SU-DHL-6 (cell line): ENCODE data around the gene AVEN.

ENCODE experiments used
- H2AFZ ChIP-seq: fragments of 200-600 bp; sonication (generic); 2 replicates; pipeline ENCODE4 v1.6.1; 2014; ENCODE audit warnings: low read depth, mild to moderate bottlenecking, moderate library complexity, mixed read lengths, antibody characterized with exemption, low read length; ENCODE audit not compliant: severe bottlenecking
- H3F3A ChIP-seq: fragments of 200-600 bp; shearing (Covaris generic); 2 replicates; pipeline ENCODE4 v1.6.0; 2016; ENCODE audit warnings: antibody characterized with exemption, mild to moderate bottlenecking; ENCODE audit not compliant: insufficient read depth
- H3K27ac ChIP-seq: fragments of 200-600 bp; sonication (generic); 2 replicates; pipeline ENCODE4 v1.5.1; 2016; ENCODE audit warnings: low read depth, mild to moderate bottlenecking, low read length, moderate library complexity, mixed read lengths
- H3K27me3 ChIP-seq: fragments of 200-600 bp; sonication (generic), shearing (Covaris generic); 2 replicates; pipeline ENCODE4 v1.6.0; 2014; ENCODE audit warnings: mild to moderate bottlenecking, low read length
- H3K36me3 ChIP-seq: fragments of 200-600 bp; sonication (generic); 2 replicates; pipeline ENCODE4 v1.6.1; 2014; ENCODE audit warnings: mild to moderate bottlenecking, low read length, mixed read lengths
- H3K4me2 ChIP-seq: fragments of 300-600, 200-600 bp; shearing (Covaris generic), sonication (generic); 2 replicates; pipeline ENCODE4 v1.6.0; 2014; ENCODE audit warnings: low read length, low read depth, mild to moderate bottlenecking; ENCODE audit not compliant: poor library complexity, severe bottlenecking
- H3K4me3 ChIP-seq: fragments of 200-600 bp; sonication (generic); 2 replicates; pipeline ENCODE4 v1.5.1; 2014; ENCODE audit warnings: antibody characterized with exemption, low read length, mild to moderate bottlenecking, mixed read lengths; ENCODE audit not compliant: insufficient read depth, poor library complexity, severe bottlenecking
- H3K79me2 ChIP-seq: fragments of 200-600 bp; sonication (generic); 2 replicates; pipeline ENCODE4 v1.6.1; 2014; ENCODE audit warnings: mild to moderate bottlenecking, low read length, moderate library complexity; ENCODE audit not compliant: insufficient read depth
- H3K9ac ChIP-seq: fragments of 200-600 bp; sonication (generic); 2 replicates; pipeline ENCODE4 v1.7.0; 2014; ENCODE audit warnings: mild to moderate bottlenecking, low read length
- H3K9me2 ChIP-seq: fragments of 200-600 bp; sonication (generic); replicated peaks from 2 replicates; pipeline ENCODE4 v1.6.1; 2014; ENCODE audit warnings: low read length; ENCODE audit not compliant: insufficient read depth
- H3K9me3 ChIP-seq: fragments of 200-600 bp; sonication (generic); 2 replicates; pipeline ENCODE4 v1.6.1; 2014; ENCODE audit warnings: low read length, mixed read lengths; ENCODE audit not compliant: insufficient read depth
- H4K20me1 ChIP-seq: fragments of 200-600 bp; sonication (generic); 2 replicates; pipeline ENCODE4 v1.6.1; 2014; ENCODE audit warnings: low read depth, mild to moderate bottlenecking, antibody characterized with exemption, low read length, moderate library complexity, mixed read lengths
- CTCF ChIP-seq: fragments of 200-600 bp; sonication (generic); IDR thresholded peaks from one replicate; pipeline ENCODE4 v1.5.1; 2017; ENCODE audit warnings: antibody characterized with exemption, mild to moderate bottlenecking, low read length, moderate library complexity; ENCODE audit not compliant: insufficient read depth, poor library complexity, severe bottlenecking
- EZH2phosphoT487 ChIP-seq: fragments of 200-600 bp; sonication (generic), shearing (Covaris generic); conservative IDR thresholded peaks from 2 replicates; pipeline ENCODE4 v1.6.1; 2018; ENCODE audit warnings: mild to moderate bottlenecking, antibody characterized with exemption, low read length, moderate library complexity, mixed read lengths

AVEN gene

GRCh38 chr15:34064438-34064837, 25.4 kb upstream of the AVEN start:
- Histone ChIP-seq H3K9ac (no peak overlapping the region), H3K79me2 (no peaks in the 10 kb centered on the region), H3K9me2 (no peaks in the 10 kb centered on the region), H3K9me3 (no peaks in the 10 kb centered on the region), H2AFZ (no peak overlapping the region), H3K27me3 (no peaks in the 10 kb centered on the region), H4K20me1 (no peaks in the 10 kb centered on the region), H3K36me3 (no peaks in the 10 kb centered on the region), H3K4me3 (no peak overlapping the region), H3F3A (no peaks in the 10 kb centered on the region), H3K4me2 (no peak overlapping the region), H3K27ac (no peak overlapping the region)
- no peak for TF ChIP-seq EZH2phosphoT487

GRCh38 chr15:34059946-34060345, 20.9 kb upstream of the AVEN start:
- H4K20me1 ChIP-seq, result no peaks in the 10 kb centered on the region
- H3K79me2 ChIP-seq, result no peaks in the 10 kb centered on the region
- H3K9ac ChIP-seq, result no peak overlapping the region
- no peaks in the 10 kb centered on the region for H3K36me3 ChIP-seq
- H3K27me3 ChIP-seq, result no peaks in the 10 kb centered on the region
- no peak overlapping the region for H2AFZ ChIP-seq
- H3K9me2 ChIP-seq, result no peaks in the 10 kb centered on the region
- no peak for TF ChIP-seq EZH2phosphoT487
- no peak for TF ChIP-seq CTCF
- H3K4me2 ChIP-seq, result no peak overlapping the region
- H3F3A ChIP-seq, result no peaks in the 10 kb centered on the region
- no peak overlapping the region for H3K27ac ChIP-seq
- no peak overlapping the region for H3K4me3 ChIP-seq
- no peaks in the 10 kb centered on the region for H3K9me3 ChIP-seq

- no peak overlapping the region for H3K27ac ChIP-seq
- no peak overlapping the region for H3K4me3 ChIP-seq
- H3K9ac ChIP-seq, result no peak overlapping the region
- TF ChIP-seq EZH2phosphoT487, result no peak
- TF ChIP-seq CTCF, result no peak
- H3K27me3 ChIP-seq, result no peaks in the 10 kb centered on the region
- no peaks in the 10 kb centered on the region for H3K9me2 ChIP-seq
- H3K4me2 ChIP-seq, result no peak overlapping the region
- H4K20me1 ChIP-seq, result no peaks in the 10 kb centered on the region
- H2AFZ ChIP-seq, result no peak overlapping the region
- no peaks in the 10 kb centered on the region for H3K36me3 ChIP-seq
- no peaks in the 10 kb centered on the region for H3K9me3 ChIP-seq
- H3F3A ChIP-seq, result no peaks in the 10 kb centered on the region
- H3K79me2 ChIP-seq, result no peaks in the 10 kb centered on the region
Measured at GRCh38 chr15:34059476-34059875, 20.5 kb upstream of the AVEN start.

- Histone ChIP-seq H3K9me3 (no peaks in the 10 kb centered on the region), H2AFZ (no peak overlapping the region), H3K27ac (no peak overlapping the region), H3K9ac (no peak overlapping the region), H3K4me2 (no peak overlapping the region), H3K4me3 (no peak overlapping the region), H3F3A (no peaks in the 10 kb centered on the region), H3K9me2 (no peaks in the 10 kb centered on the region), H4K20me1 (no peaks in the 10 kb centered on the region), H3K36me3 (no peaks in the 10 kb centered on the region), H3K27me3 (no peaks in the 10 kb centered on the region), H3K79me2 (no peaks in the 10 kb centered on the region)
- no peak for TF ChIP-seq CTCF
- TF ChIP-seq EZH2phosphoT487, result no peak
Measured at GRCh38 chr15:34056911-34057310, 17.9 kb upstream of the AVEN start.
